Kidney (tissue), 14 donors: ENCODE measurements around the gene FRMD4A. TPM values are rescaled to one million over a fixed set of nuclear protein-coding genes. Genes with fewer than 3 reads are reported as not detected.

Source experiments
- DNase-seq, 5 donors: peaks; one replicate each; pipeline ENCODE4 v3.0.0-alpha.2; 2013 to 2020
- FAIRE-seq: peaks from 2 replicates; lab custom pipeline; 2012; peaks lifted over from hg19 to GRCh38; lab: Jason Lieb, UNC
- H3K27ac ChIP-seq, 2 donors: one replicate each; pipeline ENCODE4 v1.7.0; 2013; ENCODE audit warnings: low read depth in 2 of 2, low read length in 2 of 2, inconsistent platforms in 1 of 2
- H3K27me3 ChIP-seq: one replicate; pipeline ENCODE4 v1.7.1; 2013; ENCODE audit warnings: low read length, inconsistent platforms; ENCODE audit not compliant: control insufficient read depth, insufficient read depth
- H3K36me3 ChIP-seq, 3 donors: one replicate each; pipeline versions ENCODE4 v1.7.0 to v1.7.1; 2013; ENCODE audit warnings: low read length in 3 of 3, control low read depth in 1 of 3, inconsistent platforms in 1 of 3; ENCODE audit not compliant: insufficient read depth in 3 of 3, control insufficient read depth in 2 of 3
- H3K4me1 ChIP-seq, 3 donors: one replicate each; pipeline versions ENCODE4 v1.7.0 to v1.7.1; 2013; ENCODE audit warnings: low read length in 3 of 3, inconsistent platforms in 1 of 3, low read depth in 1 of 3; ENCODE audit not compliant: control insufficient read depth in 2 of 3, insufficient read depth in 2 of 3
- H3K4me3 ChIP-seq, 3 donors: one replicate each; pipeline versions ENCODE4 v1.7.0 to v1.8.1; 2013; ENCODE audit warnings: low read length in 3 of 3, control low read depth in 1 of 3, inconsistent platforms in 1 of 3
- H3K9ac ChIP-seq, 3 donors: one replicate each; pipeline versions ENCODE4 v1.7.0 to v1.7.1; 2013; ENCODE audit warnings: low read length in 3 of 3, control low read depth in 1 of 3, inconsistent platforms in 1 of 3
- H3K9me3 ChIP-seq, 3 donors: one replicate each; pipeline versions ENCODE4 v1.7.0 to v1.7.1; 2013; ENCODE audit warnings: low read length in 3 of 3, control low read depth in 1 of 3, inconsistent platforms in 1 of 3; ENCODE audit not compliant: control insufficient read depth in 2 of 3, insufficient read depth in 1 of 3
- intact Hi-C: fragments of 100-400 bp; cut with DNase I; formaldehyde crosslinking; loops from one replicate; pipeline ENCODE4 v1.11.1; 2022
- polyA plus RNA-seq: library from polyadenylated mRNA; stranded (reverse); fragments of 350-450 nt; fragmentation: Illumina TruSeq; extraction: RNeasy Lipid Tissue Mini Kit (QIAGEN cat#74804); gene quantifications from one replicate; pipeline ENCODE4 v1.2.3, GENCODE V29; 2014; ENCODE audit warnings: low read depth, low replicate concordance; ENCODE audit not compliant: insufficient read depth
- total RNA-seq: library from RNA; stranded (reverse); fragmentation: NEBNext Ultra II Directional; extraction: Animal tissue kit (Norgen Biotek cat#: 25700); gene quantifications from one replicate; pipeline ENCODE4 v1.2.1, GENCODE V29; 2021
- TF ChIP-seq, protein P1 (sequence below): IDR thresholded peaks from 3 replicates; pipeline ENCODE4 v1.5.1; 2012; ENCODE audit warnings: mild to moderate bottlenecking, moderate library complexity, borderline replicate concordance; ENCODE audit not compliant: insufficient read depth; ENCODE audit errors: extremely low read depth
- donor health status: control.
- donor health status: control.
- donor health status: control.
- donor health status: control.
- donor health status: control.
- donor health status: DM: yes; HTN: yes; CAD: no.
- donor health status: Normal renal cell carcinoma (clear cell type).

The FRMD4A gene
- total and polyA plus RNA-seq, 2 donors from 2014 or later: 16.0 to 68.2 TPM

DNA sequence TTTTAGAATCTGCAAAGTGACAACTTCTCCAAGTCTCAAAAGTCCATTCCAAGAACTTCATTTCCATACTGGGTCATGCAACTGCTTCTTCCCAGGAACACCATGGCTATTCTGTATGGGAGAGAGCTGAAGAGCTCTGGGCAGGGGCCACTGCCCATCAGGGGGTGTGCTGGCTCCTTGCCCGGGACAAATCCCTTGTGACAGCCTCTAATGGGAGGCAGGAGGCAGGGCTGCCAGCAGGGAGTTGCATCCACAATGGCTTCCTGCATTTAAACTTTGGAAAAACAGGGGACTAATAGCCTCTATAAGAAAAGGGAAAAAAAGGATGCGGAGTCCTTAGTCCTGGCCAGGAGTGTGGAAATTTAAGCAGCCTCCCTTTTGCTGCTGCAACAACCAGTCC, 18.4 kb upstream of the FRMD4A start:
- TF ChIP-seq, protein P1, sequence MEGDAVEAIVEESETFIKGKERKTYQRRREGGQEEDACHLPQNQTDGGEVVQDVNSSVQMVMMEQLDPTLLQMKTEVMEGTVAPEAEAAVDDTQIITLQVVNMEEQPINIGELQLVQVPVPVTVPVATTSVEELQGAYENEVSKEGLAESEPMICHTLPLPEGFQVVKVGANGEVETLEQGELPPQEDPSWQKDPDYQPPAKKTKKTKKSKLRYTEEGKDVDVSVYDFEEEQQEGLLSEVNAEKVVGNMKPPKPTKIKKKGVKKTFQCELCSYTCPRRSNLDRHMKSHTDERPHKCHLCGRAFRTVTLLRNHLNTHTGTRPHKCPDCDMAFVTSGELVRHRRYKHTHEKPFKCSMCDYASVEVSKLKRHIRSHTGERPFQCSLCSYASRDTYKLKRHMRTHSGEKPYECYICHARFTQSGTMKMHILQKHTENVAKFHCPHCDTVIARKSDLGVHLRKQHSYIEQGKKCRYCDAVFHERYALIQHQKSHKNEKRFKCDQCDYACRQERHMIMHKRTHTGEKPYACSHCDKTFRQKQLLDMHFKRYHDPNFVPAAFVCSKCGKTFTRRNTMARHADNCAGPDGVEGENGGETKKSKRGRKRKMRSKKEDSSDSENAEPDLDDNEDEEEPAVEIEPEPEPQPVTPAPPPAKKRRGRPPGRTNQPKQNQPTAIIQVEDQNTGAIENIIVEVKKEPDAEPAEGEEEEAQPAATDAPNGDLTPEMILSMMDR: no peak
- H3K27ac ChIP-seq: no peak overlapping the region
- no peaks in the 10 kb centered on the region for H3K27me3 ChIP-seq
- H3K4me3 ChIP-seq: no peak overlapping the region
- DNase-seq (no peak), FAIRE-seq (no peak)
- H3K4me1 ChIP-seq: no peaks in the 10 kb centered on the region
- intact Hi-C loops: no loop called here
- H3K36me3 ChIP-seq: no peaks in the 10 kb centered on the region
- no peak overlapping the region for H3K9ac ChIP-seq
- H3K9me3 ChIP-seq: no peaks in the 10 kb centered on the region

DNA sequence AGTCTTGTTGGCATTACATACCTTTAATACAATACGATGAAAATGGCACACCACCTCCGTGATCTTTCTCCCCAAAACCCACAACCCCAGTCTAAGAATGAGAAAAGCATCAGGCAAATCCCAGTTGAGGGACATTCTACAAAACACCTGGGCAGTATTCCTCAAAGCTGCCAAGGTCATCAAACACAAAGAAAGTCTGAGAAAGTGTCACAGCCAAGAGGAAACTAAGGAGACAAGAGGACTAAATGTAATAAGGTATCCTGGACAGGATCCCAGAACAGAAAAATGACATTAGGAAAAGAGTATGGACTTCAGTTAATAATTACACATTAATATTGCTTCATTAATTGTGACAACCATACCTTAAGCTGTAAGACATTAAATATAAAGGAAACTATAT, 14.5 kb upstream of the FRMD4A start:
- Histone ChIP-seq H3K27me3 (no peaks in the 10 kb centered on the region), H3K9ac (no peak overlapping the region), H3K9me3 (no peaks in the 10 kb centered on the region), H3K36me3 (no peaks in the 10 kb centered on the region), H3K27ac (no peak overlapping the region), H3K4me3 (no peak overlapping the region), H3K4me1 (no peaks in the 10 kb centered on the region)
- TF ChIP-seq, protein P1: no peak
- intact Hi-C loops: no loop called here
- DNase-seq: no peak
- no peak for FAIRE-seq

DNA sequence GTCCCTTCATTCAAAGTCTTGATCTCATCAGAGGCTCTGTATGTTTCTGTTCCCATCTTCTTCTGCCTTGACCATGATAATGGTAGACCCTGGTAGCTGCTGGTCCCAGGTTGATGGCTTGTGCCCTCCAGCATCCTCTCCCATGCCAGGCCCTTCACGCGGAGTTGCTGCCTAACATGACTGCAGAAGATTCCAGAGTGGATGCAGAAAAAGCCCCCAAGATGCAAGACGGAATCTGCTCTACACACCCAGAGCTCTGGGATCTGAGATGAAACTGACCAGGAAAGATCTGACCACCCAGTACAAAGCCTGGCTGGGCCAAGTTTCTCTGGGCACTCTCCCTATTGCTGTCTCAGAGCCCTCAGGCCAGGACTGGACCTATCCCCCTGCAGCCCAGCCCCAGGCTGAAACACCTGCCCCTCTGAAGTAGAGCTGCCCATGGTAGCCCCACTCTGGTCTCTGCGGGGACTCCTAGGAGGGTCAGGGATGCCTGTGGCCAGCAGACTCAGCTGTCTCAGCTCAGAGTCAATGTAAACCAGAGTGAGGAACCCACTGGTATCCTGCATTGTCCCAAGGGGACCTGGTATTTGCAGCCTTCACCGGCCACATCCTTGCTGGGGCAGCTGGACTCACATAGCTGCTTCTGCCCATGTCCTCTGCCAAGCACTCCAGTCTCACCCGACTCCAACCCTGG, 9.5 kb upstream of the FRMD4A start:
- no peaks in the 10 kb centered on the region for H3K36me3 ChIP-seq
- H3K9ac ChIP-seq: no peak overlapping the region
- FAIRE-seq: no peak
- H3K9me3 ChIP-seq: no peaks in the 10 kb centered on the region
- no peak overlapping the region for H3K27ac ChIP-seq
- DNase-seq: no peak
- no peaks in the 10 kb centered on the region for H3K4me1 ChIP-seq
- H3K4me3 ChIP-seq: no peak overlapping the region
- H3K27me3 ChIP-seq: no peaks in the 10 kb centered on the region
- intact Hi-C loops: no loop called here
- TF ChIP-seq, protein P1: no peak

DNA sequence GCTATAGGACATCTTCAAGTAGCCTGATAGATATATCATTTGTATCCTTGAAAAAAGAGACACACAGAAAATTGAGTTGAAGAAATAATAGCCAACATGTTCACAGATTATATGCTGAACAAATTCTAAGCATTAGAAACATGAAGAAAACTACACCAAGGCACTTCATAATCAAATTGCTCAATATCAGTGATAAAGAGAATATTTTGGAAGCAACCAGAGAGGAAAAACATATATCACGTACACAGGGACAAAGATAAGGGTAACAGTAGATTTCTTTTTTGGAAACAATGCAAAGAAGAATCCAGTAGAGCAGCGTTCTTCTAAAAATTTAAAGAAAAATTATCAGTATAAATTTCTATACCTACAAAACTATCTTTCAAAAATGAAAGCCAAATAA, 6.0 kb upstream of the FRMD4A start:
- no peak overlapping the region for H3K9ac ChIP-seq
- TF ChIP-seq, protein P1: no peak
- intact Hi-C loops: no loop called here
- DNase-seq (no peak), FAIRE-seq (no peak)
- H3K27ac ChIP-seq: no peak overlapping the region
- no peaks in the 10 kb centered on the region for H3K4me1 ChIP-seq
- H3K36me3 ChIP-seq: no peaks in the 10 kb centered on the region
- no peak overlapping the region for H3K4me3 ChIP-seq
- H3K9me3 ChIP-seq: no peaks in the 10 kb centered on the region
- H3K27me3 ChIP-seq: no peaks in the 10 kb centered on the region
